GM18499 (cell line): Measurements from ENCODE around the gene MCTP2.

Experiments used
- ATAC-seq: cut with Tn5 transposase; IDR thresholded peaks from one replicate; pipeline ENCODE4 v1.9.1; 2021; ENCODE audit warnings: moderate number of reproducible peaks; ENCODE audit not compliant: insufficient read depth, unreplicated experiment

MCTP2 gene

GRCh38 chr15:94383041-94383440 is 151.7 kb downstream of the MCTP2 start:
- ATAC-seq = no peak

GRCh38 chr15:94383706-94384105 is 152.3 kb downstream of the MCTP2 start:
- ATAC-seq = no peak

GRCh38 chr15:94385441-94385840 is 154.1 kb downstream of the MCTP2 start:
- no peak for ATAC-seq

- no peak for ATAC-seq
Measured at GRCh38 chr15:94386351-94386750, 155.0 kb downstream of the MCTP2 start.

GRCh38 chr15:94387442-94387841 is 156.1 kb downstream of the MCTP2 start:
- ATAC-seq = no peak

GRCh38 chr15:94387849-94388441 is 156.6 kb downstream of the MCTP2 start:
- no peak for ATAC-seq

- ATAC-seq = no peak
Measured at GRCh38 chr15:94395640-94396039, 164.3 kb downstream of the MCTP2 start.

GRCh38 chr15:94397337-94397736 is 166.0 kb downstream of the MCTP2 start:
- ATAC-seq = no peak

GRCh38 chr15:94398001-94398400 is 166.6 kb downstream of the MCTP2 start:
- ATAC-seq = no peak

- ATAC-seq = no peak
Measured at GRCh38 chr15:94400526-94401298, 169.4 kb downstream of the MCTP2 start.

GRCh38 chr15:94403331-94403730 is 172.0 kb downstream of the MCTP2 start:
- no peak for ATAC-seq

- ATAC-seq = no peak
Measured at GRCh38 chr15:94404733-94405283, 173.4 kb downstream of the MCTP2 start.

- no peak for ATAC-seq
Measured at GRCh38 chr15:94411285-94411684, 179.9 kb downstream of the MCTP2 start.

- ATAC-seq = no peak
Measured at GRCh38 chr15:94411846-94412245, 180.5 kb downstream of the MCTP2 start.

GRCh38 chr15:94412979-94413746 is 181.8 kb downstream of the MCTP2 start:
- peak; percentile 69 for ATAC-seq

- ATAC-seq = no peak
Measured at GRCh38 chr15:94414916-94415315, 183.6 kb downstream of the MCTP2 start.

- ATAC-seq = no peak
Measured at GRCh38 chr15:94416267-94416666, 184.9 kb downstream of the MCTP2 start.

GRCh38 chr15:94416820-94417219 is 185.5 kb downstream of the MCTP2 start:
- no peak for ATAC-seq

GRCh38 chr15:94417501-94418293 is 186.3 kb downstream of the MCTP2 start:
- ATAC-seq = no peak

- no peak for ATAC-seq
Measured at GRCh38 chr15:94421706-94422105, 190.3 kb downstream of the MCTP2 start.
